LNCAP (cell line): Measurements from ENCODE around the gene COPS7A.

ENCODE experiments used
- CTCF ChIP-seq: fragments of 450-650 bp; IDR thresholded peaks from 2 replicates; pipeline ENCODE4 v1.5.1; 2017; ENCODE audit warnings: mild to moderate bottlenecking

The COPS7A gene

DNA sequence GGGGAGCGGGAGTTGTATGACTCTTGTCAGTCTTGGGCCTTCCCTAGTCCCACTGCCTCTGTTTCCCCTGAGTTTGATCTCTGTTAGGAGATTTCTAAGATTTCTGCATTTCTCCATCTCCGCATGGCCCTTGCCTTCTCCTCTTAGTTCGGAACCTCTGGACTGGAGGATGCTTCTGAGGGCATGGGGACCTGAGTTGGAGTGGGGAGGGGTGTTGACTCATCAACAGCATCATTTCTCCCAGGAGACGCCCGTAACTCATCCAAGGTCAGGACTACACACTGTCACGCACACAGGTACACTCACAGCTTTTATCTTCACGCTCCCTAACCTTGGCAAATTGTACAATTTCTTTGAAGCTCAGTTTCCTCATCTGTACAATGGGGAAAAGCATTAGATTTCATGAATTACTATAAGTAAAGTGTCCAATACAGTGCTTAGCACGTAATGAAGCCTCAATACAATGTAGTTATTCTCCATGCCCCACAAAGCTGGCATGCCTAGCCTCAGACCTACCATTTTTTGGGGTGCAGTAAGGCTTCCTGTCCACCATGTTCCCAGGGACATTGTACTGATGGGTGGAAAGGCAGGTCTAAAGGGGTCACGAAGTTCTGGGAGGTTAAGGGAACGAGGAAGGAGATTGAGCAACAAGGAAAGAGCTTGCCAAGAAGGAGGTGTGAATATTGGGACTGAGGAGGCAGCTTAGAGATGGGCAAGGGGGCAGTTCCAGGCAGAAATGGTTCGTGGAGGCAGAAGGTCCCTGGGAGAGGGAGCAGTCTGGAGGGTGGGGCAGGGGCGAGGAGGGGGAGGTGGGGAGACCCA, 47.9 kb downstream of the COPS7A start:
- no peak for TF ChIP-seq CTCF

DNA sequence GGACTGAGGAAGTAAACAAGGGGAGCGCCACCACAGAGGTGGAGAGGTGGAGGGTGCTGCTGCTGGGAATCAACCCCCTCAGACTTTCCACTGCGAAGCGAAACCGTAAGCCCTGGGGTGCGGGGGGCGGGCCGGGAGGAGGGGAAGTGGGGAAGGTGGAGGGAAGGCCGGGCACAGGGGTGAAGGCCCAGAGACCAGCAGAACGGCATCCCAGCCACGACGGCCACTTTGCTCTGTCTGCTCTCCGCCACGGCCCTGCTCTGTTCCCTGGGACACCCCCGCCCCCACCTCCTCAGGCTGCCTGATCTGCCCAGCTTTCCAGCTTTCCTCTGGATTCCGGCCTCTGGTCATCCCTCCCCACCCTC, 48.5 kb downstream of the COPS7A start, which contains the start of gene LAG3:
TSS of gene LAG3 (plus strand) at position 190 of the 365 bp plus-strand sequence. CDS start 333 bp downstream, outside the sequence.
- no peak for TF ChIP-seq CTCF

DNA sequence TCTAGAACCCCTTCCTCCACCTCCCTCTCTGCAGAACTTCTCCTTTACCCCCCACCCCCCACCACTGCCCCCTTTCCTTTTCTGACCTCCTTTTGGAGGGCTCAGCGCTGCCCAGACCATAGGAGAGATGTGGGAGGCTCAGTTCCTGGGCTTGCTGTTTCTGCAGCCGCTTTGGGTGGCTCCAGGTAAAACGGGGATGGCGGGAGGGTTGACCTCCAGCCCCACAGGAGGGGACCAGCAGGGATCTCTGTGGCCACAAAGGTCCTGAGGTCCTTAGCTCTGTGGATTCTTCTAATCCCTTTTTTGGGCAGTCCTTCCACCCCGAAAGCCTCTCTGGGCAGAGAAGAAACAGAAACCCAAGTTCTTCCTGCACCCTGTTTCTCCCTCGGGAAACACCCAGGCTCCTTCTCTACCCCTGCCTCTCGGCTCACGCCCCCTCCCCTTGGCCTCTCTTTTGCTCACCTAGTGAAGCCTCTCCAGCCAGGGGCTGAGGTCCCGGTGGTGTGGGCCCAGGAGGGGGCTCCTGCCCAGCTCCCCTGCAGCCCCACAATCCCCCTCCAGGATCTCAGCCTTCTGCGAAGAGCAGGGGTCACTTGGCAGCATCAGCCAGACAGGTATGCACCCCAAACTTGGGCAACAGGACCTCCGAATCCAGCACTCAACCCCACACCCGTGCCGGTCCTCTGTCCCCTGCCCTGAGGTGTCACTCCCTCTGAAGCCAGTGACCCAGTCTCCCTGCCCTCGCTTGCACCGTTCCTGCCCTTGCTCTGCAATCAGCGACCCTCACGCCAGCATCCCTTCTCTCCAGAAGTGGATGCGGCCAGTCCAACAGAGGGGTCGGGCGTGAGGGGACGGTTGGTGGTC, 49.1 kb downstream of the COPS7A start:
- TF ChIP-seq CTCF = no peak

DNA sequence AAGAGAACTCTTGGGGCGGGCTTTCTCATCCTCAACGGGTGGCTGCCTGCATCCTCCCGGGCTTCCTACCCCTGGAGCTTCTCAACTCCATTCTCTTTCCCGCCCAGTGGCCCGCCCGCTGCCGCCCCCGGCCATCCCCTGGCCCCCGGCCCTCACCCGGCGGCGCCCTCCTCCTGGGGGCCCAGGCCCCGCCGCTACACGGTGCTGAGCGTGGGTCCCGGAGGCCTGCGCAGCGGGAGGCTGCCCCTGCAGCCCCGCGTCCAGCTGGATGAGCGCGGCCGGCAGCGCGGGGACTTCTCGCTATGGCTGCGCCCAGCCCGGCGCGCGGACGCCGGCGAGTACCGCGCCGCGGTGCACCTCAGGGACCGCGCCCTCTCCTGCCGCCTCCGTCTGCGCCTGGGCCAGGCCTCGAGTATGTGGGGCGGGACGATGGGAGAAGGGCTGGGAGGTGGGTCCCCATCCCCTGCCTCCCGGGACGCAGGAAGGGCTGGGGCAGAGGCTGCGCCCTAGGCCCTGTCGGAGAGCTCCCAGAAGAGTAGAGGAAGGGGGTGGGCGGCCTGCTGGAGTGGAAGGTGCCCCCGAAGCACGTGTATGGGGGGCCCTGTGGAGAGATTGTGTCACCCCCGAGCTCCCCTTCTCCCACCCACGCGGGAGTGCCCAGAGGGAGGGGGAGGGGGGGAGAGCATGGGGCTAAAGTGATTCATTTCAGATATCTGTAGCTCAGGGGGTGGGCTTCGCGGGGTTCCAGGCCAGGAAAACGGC, 49.9 kb downstream of the COPS7A start:
- TF ChIP-seq CTCF = no peak

DNA sequence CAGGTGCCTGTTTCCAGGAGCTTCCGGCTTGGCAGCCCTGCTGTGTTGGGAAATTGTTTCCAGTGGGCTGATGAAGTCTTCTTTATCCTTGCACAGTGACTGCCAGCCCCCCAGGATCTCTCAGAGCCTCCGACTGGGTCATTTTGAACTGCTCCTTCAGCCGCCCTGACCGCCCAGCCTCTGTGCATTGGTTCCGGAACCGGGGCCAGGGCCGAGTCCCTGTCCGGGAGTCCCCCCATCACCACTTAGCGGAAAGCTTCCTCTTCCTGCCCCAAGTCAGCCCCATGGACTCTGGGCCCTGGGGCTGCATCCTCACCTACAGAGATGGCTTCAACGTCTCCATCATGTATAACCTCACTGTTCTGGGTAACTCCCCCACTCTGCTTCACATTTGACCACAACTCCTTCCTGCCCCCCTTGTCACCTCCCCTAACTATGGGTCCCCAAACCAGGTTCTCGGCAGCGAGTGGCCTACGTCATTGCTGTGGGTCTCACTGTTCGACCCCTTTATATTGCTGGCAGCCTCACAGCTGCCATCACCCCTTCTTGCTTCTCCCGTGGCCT, 50.7 kb downstream of the COPS7A start:
- TF ChIP-seq CTCF = no peak

GRCh38 chr12:6775185-6776174, 51.6 kb downstream of the COPS7A start:
- no peak for TF ChIP-seq CTCF
